Stimulated activated CD4-positive, alpha-beta T cell treated with anti-CD3 and anti-CD28 coated beads, Interleukin-12 subunit alpha, Interleukin-12 subunit beta, amount 100 ng/mL, for 48 hours (primary cell): ENCODE data around the gene PRSS57.
A peak's percentile ranks its signal among the peaks of the same experiment; 100 is the strongest.

ENCODE experiments used
- DNase-seq, 3 donors: peaks; one replicate each; pipeline ENCODE4 v3.0.0-alpha.2; 2020; ENCODE audit warnings: low read depth in 2 of 3, low spot score in 1 of 3

Gene PRSS57

DNA sequence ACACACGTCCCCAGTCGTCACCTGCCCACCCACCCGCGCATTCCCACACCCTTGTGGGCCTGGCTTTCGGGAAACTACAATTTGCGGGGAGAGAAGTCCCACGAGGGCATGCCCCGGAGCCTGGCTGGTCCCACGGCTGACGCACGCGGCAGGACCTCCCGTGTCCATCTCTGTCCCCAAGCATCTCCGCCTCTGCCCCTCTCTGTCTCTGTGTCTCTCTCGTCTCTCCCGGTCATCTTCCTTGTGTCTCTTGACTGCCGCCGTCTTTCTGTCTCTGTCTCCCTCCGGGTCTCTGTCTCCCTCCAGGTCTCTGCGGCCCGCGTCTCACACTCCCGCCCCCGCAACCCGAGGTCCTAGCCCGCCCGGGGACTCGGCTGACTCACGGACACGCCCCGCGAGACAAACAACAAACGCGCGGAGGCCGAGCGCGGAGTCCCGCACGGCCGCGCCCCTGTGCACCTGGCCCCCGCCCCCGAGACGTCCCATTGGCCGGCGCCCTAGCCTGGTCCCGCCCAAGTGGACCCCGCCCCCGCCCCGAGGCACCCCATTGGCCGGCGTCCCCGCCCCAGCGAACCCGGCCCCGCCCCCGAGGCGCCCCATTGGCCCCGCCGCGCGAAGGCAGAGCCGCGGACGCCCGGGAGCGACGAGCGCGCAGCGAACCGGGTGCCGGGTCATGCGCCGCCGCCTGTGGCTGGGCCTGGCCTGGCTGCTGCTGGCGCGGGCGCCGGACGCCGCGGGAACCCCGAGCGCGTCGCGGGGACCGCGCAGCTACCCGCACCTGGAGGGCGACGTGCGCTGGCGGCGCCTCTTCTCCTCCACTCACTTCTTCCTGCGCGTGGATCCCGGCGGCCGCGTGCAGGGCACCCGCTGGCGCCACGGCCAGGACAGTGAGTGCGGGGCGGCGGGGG is 55.7 kb downstream of the PRSS57 start, which contains the start of gene FGF22:
Gene FGF22 (plus strand): TSS at position 627 of the 908 bp plus-strand sequence. CDS start 47 bp downstream, at position 674.
- peak; percentile 88 to 95 (median 94) for DNase-seq

DNA sequence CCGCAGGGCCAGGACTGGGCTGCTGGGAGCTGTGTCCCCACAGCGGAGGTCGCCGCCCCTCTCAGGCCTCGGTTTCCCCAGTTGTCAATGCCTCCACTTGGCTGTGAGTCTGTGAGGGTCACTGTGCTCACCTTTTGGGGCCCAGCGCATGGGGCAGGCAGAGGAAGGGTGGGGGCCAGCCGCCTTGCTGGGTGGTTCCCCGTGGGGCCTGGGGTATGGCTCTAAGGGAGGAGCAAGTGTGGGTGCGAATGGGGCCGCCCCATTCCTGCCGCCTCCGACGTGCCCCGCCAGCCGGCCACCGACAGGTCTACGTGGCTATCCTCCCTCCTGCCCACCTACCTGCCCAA is 56.4 kb downstream of the PRSS57 start:
- no peak for DNase-seq
